Activated CD4-positive, CD25-positive, alpha-beta regulatory T cell treated with anti-CD3 and anti-CD28 coated beads, Interleukin-2, amount 50 U/mL, for 24 hours (primary cell): Measurements from ENCODE around the gene ZNF91.
"Not testable (repeated sequence)": the region's sequence is repeated elsewhere in the genome, so short reads cannot be mapped to it uniquely, and the experiment has no call there.

Experiments
- ATAC-seq, 2 donors: fragments of 150-1000 bp; cut with Tn5 transposase; one replicate each; pipeline ENCODE4 v1.10.0; 2021; ENCODE audit warnings: mild to moderate bottlenecking in 1 of 2, moderate library complexity in 1 of 2

Gene ZNF91

GRCh38 chr19:23395041-23395721, at the start of gene ZNF91:
Gene ZNF91 (minus strand): TSS chr19:23395471. CDS start chr19:23395354, 117 bp downstream.
- ATAC-seq: peak; percentile 97 to 98

GRCh38 chr19:23440791-23441190, 45.5 kb upstream of the ZNF91 start:
- no peak for ATAC-seq

GRCh38 chr19:23440207-23440606, 44.9 kb upstream of the ZNF91 start:
- ATAC-seq: no peak

GRCh38 chr19:23439623-23440022, 44.4 kb upstream of the ZNF91 start:
- no peak for ATAC-seq

GRCh38 chr19:23437901-23438300, 42.6 kb upstream of the ZNF91 start:
- ATAC-seq: no peak

GRCh38 chr19:23436944-23437343, 41.7 kb upstream of the ZNF91 start:
- ATAC-seq: no peak

- ATAC-seq: no peak
Observed at GRCh38 chr19:23436318-23436717, 41.0 kb upstream of the ZNF91 start.

GRCh38 chr19:23420824-23421223, 25.6 kb upstream of the ZNF91 start:
- ATAC-seq: no peak

- not testable (repeated sequence) for ATAC-seq
Observed at GRCh38 chr19:23419261-23419660, 24.0 kb upstream of the ZNF91 start.

GRCh38 chr19:23415561-23416191, 20.4 kb upstream of the ZNF91 start:
- ATAC-seq: no peak

GRCh38 chr19:23415034-23415433, 19.8 kb upstream of the ZNF91 start:
- peak in 1 of 2 donors; percentile 30 for ATAC-seq

- ATAC-seq: no peak
Observed at GRCh38 chr19:23410155-23410554, 14.9 kb upstream of the ZNF91 start.

GRCh38 chr19:23409392-23410048, 14.2 kb upstream of the ZNF91 start:
- ATAC-seq: no peak

GRCh38 chr19:23407616-23408133, 12.4 kb upstream of the ZNF91 start:
- no peak for ATAC-seq

- no peak for ATAC-seq
Observed at GRCh38 chr19:23406721-23407120, 11.4 kb upstream of the ZNF91 start.

- ATAC-seq: no peak
Observed at GRCh38 chr19:23406091-23406490, 10.8 kb upstream of the ZNF91 start.

GRCh38 chr19:23404676-23405075, 9.4 kb upstream of the ZNF91 start:
- ATAC-seq: no peak

- no peak for ATAC-seq
Observed at GRCh38 chr19:23403581-23404324, 8.5 kb upstream of the ZNF91 start.

GRCh38 chr19:23403052-23403451, 7.8 kb upstream of the ZNF91 start:
- no peak for ATAC-seq

- ATAC-seq: peak in 1 of 2 donors; percentile 13
Observed at GRCh38 chr19:23402388-23402787, 7.1 kb upstream of the ZNF91 start.

- ATAC-seq: no peak
Observed at GRCh38 chr19:23401086-23401610, 5.9 kb upstream of the ZNF91 start.

- ATAC-seq: no peak
Observed at GRCh38 chr19:23399443-23399842, 4.2 kb upstream of the ZNF91 start.

GRCh38 chr19:23395722-23396117, 449 bp upstream of the ZNF91 start:
- not testable (repeated sequence) for ATAC-seq
